Measurements from ENCODE around the gene ZFP64. TPM values are rescaled to one million over a fixed set of nuclear protein-coding genes. Genes with fewer than 3 reads are reported as not detected.

Gene ZFP64
- 10.1 and 10.4 TPM in 2 replicates for polyA plus RNA-seq (2013)

- H2AK5ac ChIP-seq (ENCODE audit: low read length), result no peak within 1 kb of the TSS
- H3K4me3 ChIP-seq (ENCODE audit: low read depth, low read length), result peak within 1 kb of the TSS; percentile 95
- peak within 1 kb of the TSS; percentile 87 for H4K91ac ChIP-seq (ENCODE audit: low read depth, low read length)
- peak within 1 kb of the TSS; percentile 92 for H3K14ac ChIP-seq (ENCODE audit: low read length)
- H2BK120ac ChIP-seq (ENCODE audit: insufficient read depth, low read length, poor library complexity), result peak within 1 kb of the TSS; percentile 73
- peak within 1 kb of the TSS; percentile 97 for H2AFZ ChIP-seq (ENCODE audit: insufficient read depth, low read length, poor library complexity)
- peak; percentile 27 to 62 for DNase-seq
- peak within 1 kb of the TSS; percentile 92 for H3K4ac ChIP-seq (ENCODE audit: low read depth, low read length)
- peaks cover 0 to 4% of the 10 kb centered on the region in 2 experiments for H3K36me3 ChIP-seq (ENCODE audit: control insufficient read depth in 1 of 2, insufficient read depth in 2 of 2, low read length in 2 of 2)
- peak within 1 kb of the TSS; percentile 77 for H2BK5ac ChIP-seq (ENCODE audit: low read depth, low read length, poor library complexity)
- peak within 1 kb of the TSS; percentile 95 for H3K18ac ChIP-seq (ENCODE audit: low read length)
- no CpG with 5 or more reads among the region's 70 CpGs for WGBS (ENCODE audit: extremely low coverage, insufficient coverage, insufficient read length)
- H4K8ac ChIP-seq (ENCODE audit: low read depth, low read length), result peak within 1 kb of the TSS; percentile 99
- H3K27ac ChIP-seq (ENCODE audit: low read depth, low read length), result peak within 1 kb of the TSS; percentile 87
- H3K9ac ChIP-seq (ENCODE audit: low read length), result peak within 1 kb of the TSS; percentile 98
- peak within 1 kb of the TSS; percentile 87 for H4K12ac ChIP-seq (ENCODE audit: low read depth, low read length)
- H3K23ac ChIP-seq (ENCODE audit: low read length), result no peak within 1 kb of the TSS
- no peak within 1 kb of the TSS for H2BK12ac ChIP-seq (ENCODE audit: low read length)
- H3K9me3 ChIP-seq (ENCODE audit: insufficient read depth, low read depth, low read length), result no peaks in the 10 kb centered on the region
- no peaks in the 10 kb centered on the region for H3K27me3 ChIP-seq (ENCODE audit: insufficient read depth, low read length)
- peaks cover 5% of the 10 kb centered on the region for H3K79me2 ChIP-seq (ENCODE audit: control insufficient read depth, insufficient read depth, low read length, poor library complexity)
- H3K4me2 ChIP-seq (ENCODE audit: low read length), result peak within 1 kb of the TSS; percentile 76
- peaks cover 9% of the 10 kb centered on the region for H3K79me1 ChIP-seq (ENCODE audit: low read length)
- peaks cover 0 to 3% of the 10 kb centered on the region in 2 experiments for H3K4me1 ChIP-seq (ENCODE audit: control insufficient read depth in 1 of 2, insufficient read depth in 2 of 2, low read length in 2 of 2)
These were observed at the start of gene ZFP64 for GRCh38 chr20:52191132-52191915. Gene ZFP64 (minus strand): TSS chr20:52191779. CDS start chr20:52191636, 143 bp downstream.

DNA sequence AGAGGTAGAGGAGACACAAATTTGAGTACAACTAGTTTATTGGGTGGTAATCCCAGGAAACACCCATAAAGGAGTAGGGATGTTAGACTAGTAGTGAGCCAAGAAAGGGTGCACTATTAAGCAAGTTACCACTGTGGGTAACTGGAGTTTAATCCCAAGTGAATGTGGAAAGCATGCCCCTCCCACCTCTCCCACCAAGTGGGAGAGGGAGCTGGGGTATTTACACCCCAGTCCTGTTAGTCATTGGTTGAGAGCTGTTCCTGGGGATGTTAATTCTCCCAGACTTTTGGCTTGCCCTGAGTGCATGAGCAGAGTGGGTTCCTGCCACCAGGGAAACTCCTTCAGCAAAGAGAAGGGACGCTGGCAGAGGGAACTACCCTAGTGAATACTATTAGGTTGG, 49.2 kb upstream of the ZFP64 start:
- DNase-seq, result no peak
- H2AK5ac ChIP-seq (ENCODE audit: low read length), result no peak overlapping the region
- H3K18ac ChIP-seq (ENCODE audit: low read length), result no peak overlapping the region
- no peak overlapping the region for H3K9ac ChIP-seq (ENCODE audit: low read length)
- H3K4me1 ChIP-seq (ENCODE audit: control insufficient read depth in 1 of 2, insufficient read depth in 2 of 2, low read length in 2 of 2), result no peaks in the 10 kb centered on the region
- H3K4me3 ChIP-seq (ENCODE audit: low read depth, low read length), result no peak overlapping the region
- no peak overlapping the region for H2BK5ac ChIP-seq (ENCODE audit: low read depth, low read length, poor library complexity)
- no CpG with 5 or more reads among the region's 1 CpG for WGBS (ENCODE audit: extremely low coverage, insufficient coverage, insufficient read length)
- no peaks in the 10 kb centered on the region for H3K9me3 ChIP-seq (ENCODE audit: insufficient read depth, low read depth, low read length)
- no peak overlapping the region for H3K4me2 ChIP-seq (ENCODE audit: low read length)
- no peak overlapping the region for H3K23ac ChIP-seq (ENCODE audit: low read length)
- no peak overlapping the region for H3K14ac ChIP-seq (ENCODE audit: low read length)
- H4K8ac ChIP-seq (ENCODE audit: low read depth, low read length), result no peak overlapping the region
- H3K79me2 ChIP-seq (ENCODE audit: control insufficient read depth, insufficient read depth, low read length, poor library complexity), result no peaks in the 10 kb centered on the region
- no peak overlapping the region for H4K12ac ChIP-seq (ENCODE audit: low read depth, low read length)
- no peaks in the 10 kb centered on the region for H3K79me1 ChIP-seq (ENCODE audit: low read length)
- H3K27me3 ChIP-seq (ENCODE audit: insufficient read depth, low read length), result no peaks in the 10 kb centered on the region
- no peak overlapping the region for H2AFZ ChIP-seq (ENCODE audit: insufficient read depth, low read length, poor library complexity)
- H3K4ac ChIP-seq (ENCODE audit: low read depth, low read length), result no peak overlapping the region
- H3K36me3 ChIP-seq (ENCODE audit: control insufficient read depth in 1 of 2, insufficient read depth in 2 of 2, low read length in 2 of 2), result no peaks in the 10 kb centered on the region
- H3K27ac ChIP-seq (ENCODE audit: low read depth, low read length), result no peak overlapping the region
- H2BK12ac ChIP-seq (ENCODE audit: low read length), result no peak overlapping the region
- no peak overlapping the region for H4K91ac ChIP-seq (ENCODE audit: low read depth, low read length)
- no peak overlapping the region for H2BK120ac ChIP-seq (ENCODE audit: insufficient read depth, low read length, poor library complexity)

- Histone ChIP-seq H3K18ac (ENCODE audit: low read length) (no peak overlapping the region), H3K79me2 (ENCODE audit: control insufficient read depth, insufficient read depth, low read length, poor library complexity) (no peaks in the 10 kb centered on the region), H3K4me3 (ENCODE audit: low read depth, low read length) (no peak overlapping the region), H2BK5ac (ENCODE audit: low read depth, low read length, poor library complexity) (no peak overlapping the region), H3K4ac (ENCODE audit: low read depth, low read length) (no peak overlapping the region), H4K8ac (ENCODE audit: low read depth, low read length) (no peak overlapping the region), H3K9ac (ENCODE audit: low read length) (no peak overlapping the region), H3K4me2 (ENCODE audit: low read length) (no peak overlapping the region), H2AFZ (ENCODE audit: insufficient read depth, low read length, poor library complexity) (no peak overlapping the region), H2BK12ac (ENCODE audit: low read length) (no peak overlapping the region), H3K23ac (ENCODE audit: low read length) (no peak overlapping the region), H3K27ac (ENCODE audit: low read depth, low read length) (no peak overlapping the region), H2AK5ac (ENCODE audit: low read length) (no peak overlapping the region), H2BK120ac (ENCODE audit: insufficient read depth, low read length, poor library complexity) (no peak overlapping the region), H3K4me1 (ENCODE audit: control insufficient read depth in 1 of 2, insufficient read depth in 2 of 2, low read length in 2 of 2) (no peaks in the 10 kb centered on the region), H4K12ac (ENCODE audit: low read depth, low read length) (no peak overlapping the region), H3K36me3 (ENCODE audit: control insufficient read depth in 1 of 2, insufficient read depth in 2 of 2, low read length in 2 of 2) (no peaks in the 10 kb centered on the region), H3K14ac (ENCODE audit: low read length) (no peak overlapping the region), H3K27me3 (ENCODE audit: insufficient read depth, low read length) (no peaks in the 10 kb centered on the region), H4K91ac (ENCODE audit: low read depth, low read length) (no peak overlapping the region), H3K9me3 (ENCODE audit: insufficient read depth, low read depth, low read length) (no peaks in the 10 kb centered on the region), H3K79me1 (ENCODE audit: low read length) (no peaks in the 10 kb centered on the region)
- no CpG with 5 or more reads among the region's 2 CpGs for WGBS (ENCODE audit: extremely low coverage, insufficient coverage, insufficient read length)
- no peak for DNase-seq
These were observed 47.5 kb upstream of the ZFP64 start for GRCh38 chr20:52239102-52239501.

- no peak overlapping the region for H2BK12ac ChIP-seq (ENCODE audit: low read length)
- no peak overlapping the region for H2AK5ac ChIP-seq (ENCODE audit: low read length)
- no peaks in the 10 kb centered on the region for H3K4me1 ChIP-seq (ENCODE audit: control insufficient read depth in 1 of 2, insufficient read depth in 2 of 2, low read length in 2 of 2)
- no CpG with 5 or more reads among the region's 7 CpGs for WGBS (ENCODE audit: extremely low coverage, insufficient coverage, insufficient read length)
- H3K9me3 ChIP-seq (ENCODE audit: insufficient read depth, low read depth, low read length), result no peaks in the 10 kb centered on the region
- no peak overlapping the region for H3K9ac ChIP-seq (ENCODE audit: low read length)
- H3K79me2 ChIP-seq (ENCODE audit: control insufficient read depth, insufficient read depth, low read length, poor library complexity), result no peaks in the 10 kb centered on the region
- H2BK120ac ChIP-seq (ENCODE audit: insufficient read depth, low read length, poor library complexity), result no peak overlapping the region
- no peak overlapping the region for H4K91ac ChIP-seq (ENCODE audit: low read depth, low read length)
- H3K4me2 ChIP-seq (ENCODE audit: low read length), result no peak overlapping the region
- H3K27me3 ChIP-seq (ENCODE audit: insufficient read depth, low read length), result no peaks in the 10 kb centered on the region
- no peak overlapping the region for H3K4me3 ChIP-seq (ENCODE audit: low read depth, low read length)
- H2AFZ ChIP-seq (ENCODE audit: insufficient read depth, low read length, poor library complexity), result no peak overlapping the region
- no peak overlapping the region for H2BK5ac ChIP-seq (ENCODE audit: low read depth, low read length, poor library complexity)
- H3K79me1 ChIP-seq (ENCODE audit: low read length), result no peaks in the 10 kb centered on the region
- H3K18ac ChIP-seq (ENCODE audit: low read length), result no peak overlapping the region
- H3K14ac ChIP-seq (ENCODE audit: low read length), result no peak overlapping the region
- no peak overlapping the region for H3K23ac ChIP-seq (ENCODE audit: low read length)
- no peak overlapping the region for H4K12ac ChIP-seq (ENCODE audit: low read depth, low read length)
- H3K27ac ChIP-seq (ENCODE audit: low read depth, low read length), result no peak overlapping the region
- no peak overlapping the region for H4K8ac ChIP-seq (ENCODE audit: low read depth, low read length)
- no peak for DNase-seq
- H3K36me3 ChIP-seq (ENCODE audit: control insufficient read depth in 1 of 2, insufficient read depth in 2 of 2, low read length in 2 of 2), result no peaks in the 10 kb centered on the region
- no peak overlapping the region for H3K4ac ChIP-seq (ENCODE audit: low read depth, low read length)
These were observed 44.7 kb upstream of the ZFP64 start for GRCh38 chr20:52236292-52236691.
